Smooth muscle cell (in vitro differentiated cells): ENCODE measurements around the gene CIRBP. TPM values are rescaled to one million over a fixed set of nuclear protein-coding genes. Genes with fewer than 3 reads are reported as not detected.
A peak's percentile ranks its signal among the peaks of the same experiment; 100 is the strongest.

ENCODE experiments used
- DNase-seq: peaks from one replicate; lab custom pipeline; 2025; ENCODE audit not compliant: unreplicated experiment; lab: John Stamatoyannopoulos, UW
- H2AFZ ChIP-seq: fragments of 200-600 bp; sonication (generic); 2 replicates; pipeline ENCODE4 v1.6.0; 2016; ENCODE audit warnings: antibody characterized with exemption, low read depth, mild to moderate bottlenecking
- H3F3A ChIP-seq: fragments of 200-600 bp; sonication (generic); 2 replicates; pipeline ENCODE4 v1.6.0; 2017; ENCODE audit warnings: antibody characterized with exemption, low read depth
- H3K27ac ChIP-seq: fragments of 200-600 bp; sonication (generic); 2 replicates; pipeline ENCODE4 v1.5.1; 2016; ENCODE audit warnings: low read depth, mild to moderate bottlenecking
- H3K27me3 ChIP-seq: fragments of 200-600 bp; sonication (generic); 2 replicates; pipeline ENCODE4 v1.6.1; 2016; ENCODE audit warnings: low read depth, mild to moderate bottlenecking
- H3K36me3 ChIP-seq: fragments of 200-600 bp; sonication (generic); 2 replicates; pipeline ENCODE4 v1.5.1; 2016; ENCODE audit warnings: low read depth
- H3K4me1 ChIP-seq: fragments of 200-600 bp; sonication (generic); 2 replicates; pipeline ENCODE4 v1.5.1; 2016; ENCODE audit warnings: low read depth
- H3K4me2 ChIP-seq: fragments of 200-600 bp; sonication (generic); 2 replicates; pipeline ENCODE4 v1.6.0; 2016; ENCODE audit warnings: mild to moderate bottlenecking
- H3K4me3 ChIP-seq: fragments of 200-600 bp; sonication (generic); 2 replicates; pipeline ENCODE4 v1.5.1; 2016; ENCODE audit warnings: mild to moderate bottlenecking
- H3K79me2 ChIP-seq: fragments of 200-600 bp; sonication (generic); 2 replicates; pipeline ENCODE4 v1.6.0; 2016; ENCODE audit warnings: low read depth, mild to moderate bottlenecking
- H3K9ac ChIP-seq: fragments of 200-600 bp; sonication (generic); 2 replicates; pipeline ENCODE4 v1.6.0; 2016; ENCODE audit warnings: low read depth
- H3K9me3 ChIP-seq: fragments of 200-600 bp; sonication (generic); replicated peaks from 2 replicates; pipeline ENCODE4 v1.5.1; 2016; ENCODE audit warnings: low read depth
- H4K20me1 ChIP-seq: fragments of 200-600 bp; sonication (generic); 2 replicates; pipeline ENCODE4 v1.6.0; 2016; ENCODE audit warnings: low read depth
- WGBS: methylation state at CpG from one replicate; pipeline ENCODE4 v1.1.7; 2016; ENCODE audit warnings: low lambda C conversion rate; 5-methylcytosine and 5-hydroxymethylcytosine counted together
- polyA plus RNA-seq: library from polyadenylated mRNA; unstranded; fragments of >200 nt; fragmentation: Nextera tagmentation; extraction: Ambion mirVana; gene quantifications from 2 replicates; pipeline ENCODE4 v1.2.1, GENCODE V29; 2016
- total RNA-seq: library from RNA; depleted of rRNA; stranded (reverse); fragments of >200 nt; gene quantifications from 2 replicates; pipeline ENCODE4 v1.2.3, GENCODE V29; 2014
- TF ChIP-seq, protein P1 (sequence below): fragments of 200-600 bp; sonication (generic); IDR thresholded peaks from 2 replicates; pipeline ENCODE4 v1.5.1; 2017; ENCODE audit warnings: borderline replicate concordance, mild to moderate bottlenecking, antibody characterized with exemption; ENCODE audit not compliant: insufficient read depth, poor library complexity, severe bottlenecking

CIRBP gene
- total and polyA plus RNA-seq, 2 experiments from 2014 or later: 122 to 215 TPM

DNA sequence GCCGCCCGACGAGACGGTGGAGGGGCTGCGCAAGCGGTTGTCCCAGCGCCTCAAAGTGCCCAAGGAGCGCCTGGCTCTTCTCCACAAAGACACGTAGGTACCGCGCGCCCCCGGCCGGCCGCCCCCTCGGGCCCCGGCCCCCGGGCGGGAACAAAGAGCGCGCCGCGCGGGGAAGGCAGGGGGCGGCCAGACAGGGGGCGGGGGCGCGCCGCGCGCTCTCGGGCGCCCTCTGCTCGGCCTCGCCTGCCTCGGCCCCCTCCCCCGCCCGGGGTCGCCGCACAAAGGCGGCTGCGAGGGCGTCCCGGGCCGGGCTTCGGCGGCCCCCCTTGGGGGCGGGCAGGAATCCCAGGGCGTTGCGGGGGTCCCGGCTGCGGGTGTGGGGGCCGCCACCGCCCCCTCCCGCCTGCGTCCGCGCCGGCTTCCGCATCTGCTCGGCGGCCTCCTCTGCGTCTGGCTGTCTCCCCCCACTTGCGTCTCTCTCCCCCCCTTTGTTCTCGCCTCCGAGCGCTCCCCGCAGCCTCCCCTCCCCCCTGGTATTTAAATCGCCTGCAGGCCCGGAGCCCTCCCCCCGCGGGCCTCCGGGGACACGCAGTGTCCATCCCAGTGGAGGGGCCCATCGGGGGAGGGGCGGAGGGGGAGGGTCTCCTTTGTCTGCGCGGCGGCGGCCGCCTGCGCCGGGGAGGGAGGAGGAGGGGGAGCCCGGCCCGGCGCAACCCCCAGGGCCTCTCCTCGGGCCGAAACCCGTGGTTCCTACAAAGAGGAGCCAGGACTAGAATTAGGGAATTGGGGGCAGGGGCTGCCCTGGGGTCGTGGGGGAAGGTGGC is 18.5 kb upstream of the CIRBP start:
- peaks cover 55% of the 10 kb centered on the region for H3K79me2 ChIP-seq
- H3K27me3 ChIP-seq: no peaks in the 10 kb centered on the region
- no peaks in the 10 kb centered on the region for H3K36me3 ChIP-seq
- H2AFZ ChIP-seq: no peak overlapping the region
- 5% methylated on average over 4 of the region's 90 CpGs for WGBS
- peak overlapping the region; percentile 95 for H3K9ac ChIP-seq
- peaks cover 40% of the 10 kb centered on the region for H3F3A ChIP-seq
- H3K4me3 ChIP-seq: peak overlapping the region; percentile 99
- TF ChIP-seq, protein P1, sequence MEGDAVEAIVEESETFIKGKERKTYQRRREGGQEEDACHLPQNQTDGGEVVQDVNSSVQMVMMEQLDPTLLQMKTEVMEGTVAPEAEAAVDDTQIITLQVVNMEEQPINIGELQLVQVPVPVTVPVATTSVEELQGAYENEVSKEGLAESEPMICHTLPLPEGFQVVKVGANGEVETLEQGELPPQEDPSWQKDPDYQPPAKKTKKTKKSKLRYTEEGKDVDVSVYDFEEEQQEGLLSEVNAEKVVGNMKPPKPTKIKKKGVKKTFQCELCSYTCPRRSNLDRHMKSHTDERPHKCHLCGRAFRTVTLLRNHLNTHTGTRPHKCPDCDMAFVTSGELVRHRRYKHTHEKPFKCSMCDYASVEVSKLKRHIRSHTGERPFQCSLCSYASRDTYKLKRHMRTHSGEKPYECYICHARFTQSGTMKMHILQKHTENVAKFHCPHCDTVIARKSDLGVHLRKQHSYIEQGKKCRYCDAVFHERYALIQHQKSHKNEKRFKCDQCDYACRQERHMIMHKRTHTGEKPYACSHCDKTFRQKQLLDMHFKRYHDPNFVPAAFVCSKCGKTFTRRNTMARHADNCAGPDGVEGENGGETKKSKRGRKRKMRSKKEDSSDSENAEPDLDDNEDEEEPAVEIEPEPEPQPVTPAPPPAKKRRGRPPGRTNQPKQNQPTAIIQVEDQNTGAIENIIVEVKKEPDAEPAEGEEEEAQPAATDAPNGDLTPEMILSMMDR: peak; percentile 10
- H3K27ac ChIP-seq: peak overlapping the region; percentile 97
- peak overlapping the region; percentile 99 for H3K4me2 ChIP-seq
- no peaks in the 10 kb centered on the region for H3K9me3 ChIP-seq
- peak; percentile 52 for DNase-seq
- H4K20me1 ChIP-seq: peaks cover 57% of the 10 kb centered on the region
- H3K4me1 ChIP-seq: peaks cover 7% of the 10 kb centered on the region

GRCh38 chr19:1251330-1252220 is 17.6 kb upstream of the CIRBP start:
- H3K4me3 ChIP-seq: peak overlapping the region; percentile 99
- H3K9ac ChIP-seq: peak overlapping the region; percentile 86
- no peaks in the 10 kb centered on the region for H3K9me3 ChIP-seq
- TF ChIP-seq, protein P1: no peak
- H3K27ac ChIP-seq: peak overlapping the region; percentile 97
- WGBS: 3% methylated on average over 30 of the region's 41 CpGs
- peaks cover 48% of the 10 kb centered on the region for H3F3A ChIP-seq
- no peak overlapping the region for H2AFZ ChIP-seq
- H3K36me3 ChIP-seq: no peaks in the 10 kb centered on the region
- H3K79me2 ChIP-seq: peaks cover 63% of the 10 kb centered on the region
- H4K20me1 ChIP-seq: peaks cover 66% of the 10 kb centered on the region
- DNase-seq: peak; percentile 47
- H3K4me1 ChIP-seq: peaks cover 7% of the 10 kb centered on the region
- H3K4me2 ChIP-seq: peak overlapping the region; percentile 99
- no peaks in the 10 kb centered on the region for H3K27me3 ChIP-seq

- Histone ChIP-seq H3K4me1 (peaks cover 7% of the 10 kb centered on the region), H3K4me3 (peak overlapping the region; percentile 99), H3K4me2 (peak overlapping the region; percentile 99), H3F3A (peaks cover 54% of the 10 kb centered on the region), H3K79me2 (peaks cover 70% of the 10 kb centered on the region), H2AFZ (no peak overlapping the region), H3K9ac (peak overlapping the region; percentile 86), H3K9me3 (no peaks in the 10 kb centered on the region), H3K27ac (peak overlapping the region; percentile 97), H3K27me3 (no peaks in the 10 kb centered on the region), H3K36me3 (no peaks in the 10 kb centered on the region), H4K20me1 (peaks cover 73% of the 10 kb centered on the region)
- TF ChIP-seq, protein P1: no peak
- peak; percentile 93 for DNase-seq
- 7% methylated on average over 26 of the region's 30 CpGs for WGBS
Observed at GRCh38 chr19:1252221-1252820, 16.8 kb upstream of the CIRBP start.
